SH-SY5Y (cell line): Measurements from ENCODE around the gene YWHAG.

Experiments
- GATA2 ChIP-seq: IDR thresholded peaks from 2 replicates; pipeline ENCODE4 v1.6.1; 2011; ENCODE audit warnings: mild to moderate bottlenecking, low read depth, low read length
- GATA3 ChIP-seq: IDR thresholded peaks from 2 replicates; pipeline ENCODE4 v1.6.1; 2011; ENCODE audit warnings: low read depth, mild to moderate bottlenecking, low read length, moderate library complexity

GRCh38 chr7:76393116-76394031 is 34.6 kb upstream of the YWHAG start:
- no peak for TF ChIP-seq GATA2
- no peak for TF ChIP-seq GATA3
